GM12878 (cell line): ENCODE measurements around the gene ADRA2B. TPM values are rescaled to one million over a fixed set of nuclear protein-coding genes. Genes with fewer than 3 reads are reported as not detected.

Experiments
- ATAC-seq: fragments of 200-7000 bp; cut with Tn5 transposase; 3 replicates; pipeline ENCODE4 v1.9.1; 2020; ENCODE audit warnings: mild to moderate bottlenecking, moderate library complexity
- BruUV-seq: library from RNA; stranded (reverse); fragments of 400-500 nt; replicated peaks from 2 replicates; lab custom pipeline; 2021; lab: Mats Ljungman, UMichigan
- CTCF ChIA-PET: fragments of 300-600 bp; sonication (Branson Sonifier 250); formaldehyde crosslinking; extraction: SDS; loops from one replicate; lab custom pipeline; 2021; ENCODE audit warnings: inconsistent platforms; lab: Yijun Ruan, JAX
- POLR2A ChIA-PET: fragments of 350-600 bp; formaldehyde crosslinking; extraction: SDS; loops from one replicate; lab custom pipeline; 2021; ENCODE audit warnings: inconsistent platforms; lab: Charles Lee
- RAD21 ChIA-PET: fragments of 300-600 bp; sonication (Branson Sonifier 250); formaldehyde crosslinking; loops from one replicate; lab custom pipeline; 2023; ENCODE audit warnings: antibody characterized with exemption; ENCODE audit not compliant: unreplicated experiment; lab: Charles Lee
- SMC1A ChIA-PET: fragments of 300-600 bp; sonication (Branson Sonifier 250); formaldehyde crosslinking; loops from one replicate; lab custom pipeline; 2023; ENCODE audit not compliant: unreplicated experiment, uncharacterized antibody; lab: Charles Lee
- DNase-seq: peaks from one replicate; pipeline ENCODE4 v3.0.0-alpha.2; 2011; ENCODE audit warnings: low read depth, low spot score
- FAIRE-seq: peaks from 3 replicates; lab custom pipeline; 2011; peaks lifted over from hg19 to GRCh38; lab: Jason Lieb, UNC
- H2AFZ ChIP-seq: 2 replicates; pipeline ENCODE4 v1.6.0; 2011; ENCODE audit warnings: low read depth, low read length, control low read depth; ENCODE audit not compliant: control insufficient read depth
- H3K27ac ChIP-seq: 2 replicates; pipeline ENCODE4 v1.5.1; 2011; ENCODE audit warnings: control low read depth; ENCODE audit not compliant: control insufficient read depth, insufficient read depth
- H3K27me3 ChIP-seq, 2 experiments: replicated peaks in 1 of 2; 2 replicates each; pipeline versions ENCODE4 v1.6.0 to v1.6.1; 2011; ENCODE audit warnings: low read length in 1 of 2; ENCODE audit not compliant: control insufficient read depth in 2 of 2, insufficient read depth in 2 of 2
- H3K36me3 ChIP-seq, 2 experiments: 2 replicates each; pipeline ENCODE4 v1.5.1; 2011; ENCODE audit warnings: low read length in 1 of 2; ENCODE audit not compliant: control insufficient read depth in 2 of 2, insufficient read depth in 2 of 2
- H3K4me1 ChIP-seq: 2 replicates; pipeline ENCODE4 v1.6.1; 2011; ENCODE audit warnings: mild to moderate bottlenecking, low read length, moderate library complexity, mixed read lengths; ENCODE audit not compliant: control insufficient read depth, insufficient read depth
- H3K4me2 ChIP-seq: 2 replicates; pipeline ENCODE4 v1.6.0; 2011; ENCODE audit warnings: control low read depth; ENCODE audit not compliant: control insufficient read depth, insufficient read depth
- H3K4me3 ChIP-seq: fragments of 200-600 bp; sonication (generic); 2 replicates; pipeline ENCODE4 v1.5.1; 2016
- H3K79me2 ChIP-seq: 2 replicates; pipeline ENCODE4 v1.6.0; 2011; ENCODE audit warnings: low read length; ENCODE audit not compliant: control insufficient read depth, insufficient read depth
- H3K9ac ChIP-seq: 2 replicates; pipeline ENCODE4 v1.8.0; 2011; ENCODE audit warnings: low read length, control low read depth, mixed read lengths; ENCODE audit not compliant: control insufficient read depth, insufficient read depth
- H3K9me3 ChIP-seq: replicated peaks from 3 replicates; pipeline ENCODE4 v1.5.1; 2011; ENCODE audit warnings: mild to moderate bottlenecking, low read length; ENCODE audit not compliant: control insufficient read depth, insufficient read depth
- H4K20me1 ChIP-seq: 2 replicates; pipeline ENCODE4 v1.6.0; 2011; ENCODE audit not compliant: control insufficient read depth, insufficient read depth
- ASH2L ChIP-seq: fragments of 300-600, 200-600 bp; sonication (generic); IDR thresholded peaks from 2 replicates; pipeline ENCODE4 v1.6.1; 2017; ENCODE audit warnings: low read depth, mild to moderate bottlenecking, borderline replicate concordance
- FOS ChIP-seq: IDR thresholded peaks from 3 replicates; pipeline ENCODE4 v1.6.1; 2011; ENCODE audit warnings: borderline replicate concordance; ENCODE audit not compliant: insufficient read length; ENCODE audit errors: extremely low read depth
- IKZF1 ChIP-seq: fragments of 450-650 bp; conservative IDR thresholded peaks from 2 replicates; pipeline ENCODE4 v1.6.1; 2017; ENCODE audit warnings: antibody characterized with exemption, mild to moderate bottlenecking
- NFXL1 ChIP-seq: fragments of 450-650 bp; IDR thresholded peaks from 2 replicates; pipeline ENCODE4 v1.6.1; 2017; ENCODE audit warnings: antibody characterized with exemption, mild to moderate bottlenecking, borderline replicate concordance
- POLR2AphosphoS2 ChIP-seq: IDR thresholded peaks from 2 replicates; pipeline ENCODE4 v1.6.1; 2011; ENCODE audit warnings: low read depth, mild to moderate bottlenecking, low read length, improper control_type of control experiment, moderate library complexity
- SMARCA5 ChIP-seq: fragments of 450-650 bp; IDR thresholded peaks from 2 replicates; pipeline ENCODE4 v1.6.1; 2017; ENCODE audit warnings: mild to moderate bottlenecking
- SMC3 ChIP-seq: IDR thresholded peaks from 2 replicates; pipeline ENCODE4 v1.6.1; 2011; ENCODE audit warnings: low read length, improper control_type of control experiment, borderline replicate concordance
- TCF12 ChIP-seq: IDR thresholded peaks from 2 replicates; pipeline ENCODE4 v1.6.1; 2011; ENCODE audit warnings: low read depth, mild to moderate bottlenecking, low read length
- YY1 ChIP-seq: IDR thresholded peaks from 2 replicates; pipeline ENCODE4 v1.6.1; 2011; ENCODE audit warnings: low read depth, mild to moderate bottlenecking, low read length
- WGBS: methylation state at CpG from one replicate; pipeline ENCODE4 v1.1.6; 2016; ENCODE audit warnings: low lambda C conversion rate; ENCODE audit not compliant: insufficient replicate concordance, insufficient coverage; ENCODE audit errors: missing lambda C conversion rate; 5-methylcytosine and 5-hydroxymethylcytosine counted together
- in situ Hi-C: fragments of 300-500 bp; cut with MboI; formaldehyde crosslinking; loops from 9 replicates; pipeline ENCODE4 v1.14.3; 2018; ENCODE audit warnings: mixed read lengths
- intact Hi-C: fragments of 100-400 bp; cut with micrococcal nuclease; formaldehyde crosslinking; loops from one replicate; pipeline ENCODE4 v1.14.2; 2022; ENCODE audit not compliant: unreplicated experiment
- polyA plus RNA-seq, 11 experiments: library from polyadenylated mRNA; depleted of rRNA in 4 of 11; unstranded in 6 of 11; stranded (reverse) in 5 of 11; fragments of >200 nt; fragmentation: Nextera tagmentation in 4 of 11; fragmentation: Illumina TruSeq in 1 of 11; extraction: Ambion mirVana in 4 of 11; extraction: Trizol in 1 of 11; gene quantifications; 1 replicate in 1 of 11; 2 replicates in 10 of 11; pipeline versions ENCODE4 v1.2.1 to v1.2.3, GENCODE V29; 2011 to 2016; ENCODE audit warnings: inconsistent platforms in 2 of 11, missing spikeins in 2 of 11, low read depth in 1 of 11
- total RNA-seq, 4 experiments: library from RNA; depleted of rRNA in 3 of 4; stranded (reverse); fragments of >200 nt in 3 of 4; fragmentation: Illumina TruSeq in 1 of 4; extraction: Trizol in 1 of 4; gene quantifications; 2 replicates each; pipeline versions ENCODE4 v1.2.1 to v1.2.3, GENCODE V29; 2013 to 2021

The ADRA2B gene
- total and polyA plus RNA-seq, 10 of the 15 experiments (the other 5 are each of a cell fraction or from before 2014, with no cell fraction given) = 0.01 to 0.10 (median 0.04) TPM; not detected in 6

DNA sequence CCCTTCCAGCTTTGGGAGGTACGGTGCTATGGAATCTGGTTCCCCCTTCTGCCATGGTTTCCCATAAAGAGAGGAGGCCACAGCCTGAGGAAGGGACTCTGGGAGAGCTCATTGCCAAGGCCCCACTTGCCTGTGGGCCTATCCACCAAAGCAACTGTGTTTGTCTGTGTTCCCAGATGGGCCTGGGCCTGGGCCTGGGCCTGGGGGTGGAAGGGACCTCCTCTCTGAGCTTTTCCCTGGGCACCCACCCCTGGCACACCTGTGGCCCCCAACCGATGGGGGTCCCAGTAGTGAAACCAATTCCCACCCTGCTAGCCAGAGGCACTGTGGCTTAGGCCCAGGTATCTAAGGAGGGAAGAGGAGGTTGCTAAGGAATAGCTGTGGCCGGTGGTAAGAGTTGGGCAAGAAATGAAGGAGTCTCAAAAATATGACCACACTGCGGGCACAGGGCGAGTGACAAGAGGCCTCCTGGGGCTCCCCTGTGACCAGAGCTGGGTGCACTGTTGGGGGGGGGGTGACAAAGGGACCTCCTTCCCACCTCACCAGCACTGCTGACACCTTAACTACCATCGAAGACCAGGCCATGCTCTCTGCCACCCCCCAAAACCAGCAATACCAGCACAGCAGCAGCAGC is 33.8 kb upstream of the ADRA2B start:
- Histone ChIP-seq H3K27me3 (no peaks in the 10 kb centered on the region), H3K9me3 (no peaks in the 10 kb centered on the region), H3K4me2 (no peak overlapping the region), H3K27ac (no peak overlapping the region), H3K79me2 (peaks cover 4% of the 10 kb centered on the region), H3K9ac (no peak overlapping the region), H4K20me1 (no peaks in the 10 kb centered on the region)
- RAD21 ChIA-PET = interaction anchor here (1.4 to 18.1 kb wide), 3 partner anchors 12 to 52 kb away, joined by 4 to 463 read pairs (median 11); partner anchors contain the start of gene ASTL
- WGBS = 81% methylated on average over 6 of the region's 6 CpGs
- no TSS peak for BruUV-seq
- intact Hi-C loops = no loop called here
- SMC1A ChIA-PET = interaction anchor here (1.5 to 14.1 kb wide), 4 partner anchors 8 to 24 kb away, joined by 3 to 139 read pairs (median 6); no protein-coding TSS in a partner anchor
- POLR2A ChIA-PET = interaction anchor here (1.0 kb wide), 1 partner anchor 25 kb away, joined by 5 read pairs; no protein-coding TSS in a partner anchor
- FAIRE-seq = no peak
- CTCF ChIA-PET = interaction anchor here (0.9 to 1.6 kb wide), 3 partner anchors 12 to 14 kb away, joined by 3 to 7 read pairs (median 4); partner anchors contain the start of gene ASTL
- ATAC-seq = no peak
- no peak for DNase-seq
- TF ChIP-seq ASH2L (no peak), SMARCA5 (no peak), NFXL1 (no peak), TCF12 (no peak), YY1 (no peak), POLR2AphosphoS2 (no peak), FOS (no peak), IKZF1 (no peak), SMC3 (no peak)
- TF ChIP-seq, all 136 proteins: peak for 0
- peaks cover 37% of the 10 kb centered on the region for H3K4me1 ChIP-seq
- H3K36me3 ChIP-seq = no peaks in the 10 kb centered on the region
- in situ Hi-C loops = no loop called here
- H3K4me3 ChIP-seq = no peak overlapping the region
- no peak overlapping the region for H2AFZ ChIP-seq
